ENCODE data around the gene KPNA1. TPM values are rescaled to one million over a fixed set of nuclear protein-coding genes. Genes with fewer than 3 reads are reported as not detected.

The KPNA1 gene
- total RNA-seq, 2 donors from 2014 or later: 20.2 to 28.7 TPM

DNA sequence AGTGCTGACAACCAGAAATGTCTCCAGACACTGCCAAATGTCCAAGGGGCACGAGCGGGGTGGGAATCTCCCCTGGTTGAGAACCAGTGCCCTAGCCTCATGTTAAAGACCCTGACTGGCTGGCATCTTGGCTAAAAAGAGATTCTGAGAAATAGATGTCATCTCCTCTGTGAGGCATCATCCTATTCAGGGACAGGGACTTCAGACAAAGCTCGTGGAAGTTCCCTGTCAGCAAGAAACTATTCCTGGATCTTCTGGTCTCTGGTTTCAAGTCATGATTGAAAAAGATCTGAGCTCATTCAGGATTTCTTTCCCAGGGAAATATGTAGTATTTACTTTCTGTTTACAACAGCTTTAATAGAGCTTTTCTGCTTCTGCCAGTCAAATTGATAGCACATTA lies 109.7 kb downstream of the KPNA1 start:
- Histone ChIP-seq H3K4me3 (no peak overlapping the region), H3K36me3 (replicated peaks in 1 of 2; ENCODE audit: insufficient read depth in 1 of 2, low read depth in 2 of 2) (peaks cover 2 to 8% of the 10 kb centered on the region in 2 donors), H3K4me1 (peaks cover 8% of the 10 kb centered on the region), H3K9me3 (no peaks in the 10 kb centered on the region), H3K27ac (peak overlapping the region in 1 of 4 donors; percentile 0), H3K27me3 (no peaks in the 10 kb centered on the region)
- DNase-seq: no peak
- intact Hi-C loops (cut with DNase I): no loop called here
- ATAC-seq: no peak
- 70 to 88% methylated on average over 1 to 3 of the region's 3 CpGs for WGBS, 2 donors
- TF ChIP-seq, protein P1, sequence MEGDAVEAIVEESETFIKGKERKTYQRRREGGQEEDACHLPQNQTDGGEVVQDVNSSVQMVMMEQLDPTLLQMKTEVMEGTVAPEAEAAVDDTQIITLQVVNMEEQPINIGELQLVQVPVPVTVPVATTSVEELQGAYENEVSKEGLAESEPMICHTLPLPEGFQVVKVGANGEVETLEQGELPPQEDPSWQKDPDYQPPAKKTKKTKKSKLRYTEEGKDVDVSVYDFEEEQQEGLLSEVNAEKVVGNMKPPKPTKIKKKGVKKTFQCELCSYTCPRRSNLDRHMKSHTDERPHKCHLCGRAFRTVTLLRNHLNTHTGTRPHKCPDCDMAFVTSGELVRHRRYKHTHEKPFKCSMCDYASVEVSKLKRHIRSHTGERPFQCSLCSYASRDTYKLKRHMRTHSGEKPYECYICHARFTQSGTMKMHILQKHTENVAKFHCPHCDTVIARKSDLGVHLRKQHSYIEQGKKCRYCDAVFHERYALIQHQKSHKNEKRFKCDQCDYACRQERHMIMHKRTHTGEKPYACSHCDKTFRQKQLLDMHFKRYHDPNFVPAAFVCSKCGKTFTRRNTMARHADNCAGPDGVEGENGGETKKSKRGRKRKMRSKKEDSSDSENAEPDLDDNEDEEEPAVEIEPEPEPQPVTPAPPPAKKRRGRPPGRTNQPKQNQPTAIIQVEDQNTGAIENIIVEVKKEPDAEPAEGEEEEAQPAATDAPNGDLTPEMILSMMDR (IDR thresholded peaks at IDR 0.05): no peak
- no peak for TF ChIP-seq POLR2A (IDR thresholded peaks at IDR 0.05)

DNA sequence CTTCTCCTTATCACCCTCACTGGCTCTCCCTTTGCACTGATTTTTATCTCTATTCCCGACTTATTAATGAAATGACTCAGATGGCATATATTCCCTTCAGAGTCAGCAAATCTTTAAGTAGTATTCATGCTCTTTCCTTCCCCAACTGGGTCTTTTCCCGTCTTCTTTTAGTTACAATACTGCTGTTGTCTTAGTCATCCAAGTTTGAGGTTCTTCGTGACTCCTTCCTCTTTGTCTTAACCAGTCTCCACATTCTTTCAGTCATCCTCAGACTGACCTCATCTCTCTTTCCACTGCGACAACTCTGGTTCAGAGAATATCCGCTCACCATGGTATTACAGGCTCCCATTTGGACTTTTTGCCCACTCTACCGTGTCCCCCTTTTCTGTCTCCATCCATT lies 111.2 kb downstream of the KPNA1 start:
- H3K4me3 ChIP-seq: no peak overlapping the region
- WGBS, 2 donors: 74 to 76% methylated on average over 6 of the region's 6 CpGs
- peaks cover 8% of the 10 kb centered on the region for H3K4me1 ChIP-seq
- H3K27ac ChIP-seq: no peak overlapping the region
- ATAC-seq (no peak), DNase-seq (no peak)
- H3K27me3 ChIP-seq: no peaks in the 10 kb centered on the region
- TF ChIP-seq, protein P1 (IDR thresholded peaks at IDR 0.05): no peak
- TF ChIP-seq POLR2A (IDR thresholded peaks at IDR 0.05): no peak
- H3K9me3 ChIP-seq: no peaks in the 10 kb centered on the region
- intact Hi-C loops (cut with DNase I): no loop called here
- H3K36me3 ChIP-seq (replicated peaks in 1 of 2; ENCODE audit: insufficient read depth in 1 of 2, low read depth in 2 of 2): peaks cover 2 to 8% of the 10 kb centered on the region in 2 donors

GRCh38 chr3:122398920-122399319 lies 115.8 kb downstream of the KPNA1 start:
- Histone ChIP-seq H3K27ac (no peak overlapping the region), H3K4me3 (no peak overlapping the region), H3K36me3 (replicated peaks in 1 of 2; ENCODE audit: insufficient read depth in 1 of 2, low read depth in 2 of 2) (peaks cover 0 to under 1% of the 10 kb centered on the region in 2 donors), H3K4me1 (peaks cover 20% of the 10 kb centered on the region), H3K9me3 (no peaks in the 10 kb centered on the region), H3K27me3 (no peaks in the 10 kb centered on the region)
- no peak for TF ChIP-seq POLR2A (IDR thresholded peaks at IDR 0.05)
- TF ChIP-seq, protein P1 (IDR thresholded peaks at IDR 0.05): no peak
- ATAC-seq (no peak), DNase-seq (no peak)
- 89 to 96% methylated on average over 2 of the region's 2 CpGs for WGBS, 2 donors
- intact Hi-C loops (cut with DNase I): no loop called here

GRCh38 chr3:122397201-122397600 lies 117.5 kb downstream of the KPNA1 start:
- DNase-seq (no peak), ATAC-seq (no peak)
- Histone ChIP-seq H3K36me3 (replicated peaks in 1 of 2; ENCODE audit: insufficient read depth in 1 of 2, low read depth in 2 of 2) (no peaks in the 10 kb centered on the region), H3K27ac (no peak overlapping the region), H3K4me1 (peaks cover 33% of the 10 kb centered on the region), H3K4me3 (no peak overlapping the region), H3K9me3 (no peaks in the 10 kb centered on the region), H3K27me3 (no peaks in the 10 kb centered on the region)
- intact Hi-C loops (cut with DNase I): no loop called here
- no peak for TF ChIP-seq POLR2A (IDR thresholded peaks at IDR 0.05)
- TF ChIP-seq, protein P1 (IDR thresholded peaks at IDR 0.05): no peak
- WGBS, 2 donors: 94 to 100% methylated on average over 1 of the region's 1 CpG

- no peak overlapping the region for H3K27ac ChIP-seq
- no peak overlapping the region for H3K4me3 ChIP-seq
- peaks cover 40% of the 10 kb centered on the region for H3K4me1 ChIP-seq
- intact Hi-C loops (cut with DNase I): no loop called here
- H3K27me3 ChIP-seq: no peaks in the 10 kb centered on the region
- no peaks in the 10 kb centered on the region for H3K9me3 ChIP-seq
- no peak for TF ChIP-seq POLR2A (IDR thresholded peaks at IDR 0.05)
- TF ChIP-seq, protein P1 (IDR thresholded peaks at IDR 0.05): no peak
- DNase-seq (no peak), ATAC-seq (no peak)
- H3K36me3 ChIP-seq (replicated peaks in 1 of 2; ENCODE audit: insufficient read depth in 1 of 2, low read depth in 2 of 2): no peaks in the 10 kb centered on the region
These were observed 118.2 kb downstream of the KPNA1 start for GRCh38 chr3:122396511-122396910.
